Panc1 (cell line): Measurements from ENCODE around the gene AGPAT3.

Source experiments
- CTCF ChIP-seq: fragments of 450-650 bp; IDR thresholded peaks from 2 replicates; pipeline ENCODE4 v1.5.1; 2017; ENCODE audit warnings: mild to moderate bottlenecking
- SIN3A ChIP-seq: IDR thresholded peaks from 2 replicates; pipeline ENCODE4 v1.6.1; 2012; ENCODE audit warnings: low read depth, mild to moderate bottlenecking, low read length, moderate library complexity, borderline replicate concordance; ENCODE audit not compliant: insufficient read depth
- TCF7L2 ChIP-seq: IDR thresholded peaks from 2 replicates; pipeline ENCODE4 v1.6.1; 2011; ENCODE audit warnings: mild to moderate bottlenecking, low read depth, low read length, inconsistent platforms

GRCh38 chr21:43993420-43993934 is 128.5 kb downstream of the AGPAT3 start:
- TF ChIP-seq CTCF (no peak), TCF7L2 (no peak), SIN3A (no peak)
